Measurements from ENCODE around the gene TMEM190. TPM values are rescaled to one million over a fixed set of nuclear protein-coding genes. Genes with fewer than 3 reads are reported as not detected.

The TMEM190 gene
- total and polyA plus RNA-seq, 2 donors (not counting 3 experiments of a cell fraction or from before 2014, with no cell fraction given) = not detected

- Histone ChIP-seq H3K36me3 (ENCODE audit: control insufficient read depth in 2 of 2, extremely low read depth in 1 of 2, insufficient read depth in 2 of 2, low read length in 2 of 2) (no peaks in the 10 kb centered on the region), H3K9me1 (replicated peaks; ENCODE audit: control insufficient read depth, extremely low read depth, insufficient read depth, low read length) (no peaks in the 10 kb centered on the region), H3K27ac (ENCODE audit: insufficient read depth, low read depth, low read length) (no peak overlapping the region), H3K9me3 (replicated peaks; ENCODE audit: control insufficient read depth, insufficient read depth, low read length) (no peaks in the 10 kb centered on the region), H4K20me1 (replicated peaks; ENCODE audit: control insufficient read depth, extremely low read depth, insufficient read depth, low read length) (no peaks in the 10 kb centered on the region), H2AFZ (ENCODE audit: low read depth, low read length) (no peak overlapping the region), H3K79me2 (ENCODE audit: control insufficient read depth, insufficient read depth, low read length) (no peaks in the 10 kb centered on the region), H3K4me2 (ENCODE audit: insufficient read depth, low read length) (no peak overlapping the region), H3K4me3 (replicated peaks in 1 of 3; ENCODE audit: insufficient read depth in 1 of 3, low read depth in 1 of 3, low read length in 3 of 3) (no peak overlapping the region), H3K4me1 (ENCODE audit: control insufficient read depth, extremely low read depth, insufficient read depth, low read length) (peaks cover 3% of the 10 kb centered on the region), H3K27me3 (ENCODE audit: control insufficient read depth in 2 of 2, insufficient read depth in 2 of 2, low read length in 2 of 2) (peaks cover 10 to 21% of the 10 kb centered on the region in 2 experiments), H3K9ac (replicated peaks; ENCODE audit: extremely low read depth, insufficient read depth, low read length) (no peak overlapping the region)
- TF ChIP-seq MAX (IDR thresholded peaks at IDR 0.05; ENCODE audit: insufficient read depth, insufficient read length) = no peak
- TF ChIP-seq GATA2 (IDR thresholded peaks at IDR 0.05; ENCODE audit: insufficient read depth, insufficient read length, low read depth, low read length) = no peak
- TF ChIP-seq CTCF (IDR thresholded peaks at IDR 0.05; ENCODE audit: extremely low read depth in 1 of 2, insufficient read depth in 1 of 2, low read depth in 1 of 2, low read length in 2 of 2) = no peak
- TF ChIP-seq MYC (IDR thresholded peaks at IDR 0.05; ENCODE audit: low read depth, low read length) = no peak
- TF ChIP-seq POLR2AphosphoS5 (IDR thresholded peaks at IDR 0.05; ENCODE audit: insufficient read depth, low read depth, low read length) = no peak
- TF ChIP-seq FOS (IDR thresholded peaks at IDR 0.05; ENCODE audit: borderline replicate concordance, insufficient read depth, low read length) = no peak
- no peak for TF ChIP-seq EZH2 (IDR thresholded peaks at IDR 0.05; ENCODE audit: borderline replicate concordance, low read depth, low read length, severe bottlenecking)
- TF ChIP-seq JUN (IDR thresholded peaks at IDR 0.05; ENCODE audit: borderline replicate concordance, insufficient read depth, insufficient read length, low read depth) = no peak
- no peak for TF ChIP-seq POLR2A (IDR thresholded peaks at IDR 0.05; ENCODE audit: low read depth, low read length)
- DNase-seq (ENCODE audit: low read depth, low spot score) (no peak), FAIRE-seq (no peak)
- dilution Hi-C loops (cut with MboI; ENCODE audit: extremely low pct_ligation_motif_present, low sequenced_read_pairs) = no loop called here
- POLR2A ChIA-PET = no interaction called here
- intact Hi-C loops (cut with micrococcal nuclease) = no loop called here
- CTCF ChIA-PET = no interaction called here
- BruUV-seq (replicated peaks) = no TSS peak
These were observed 9.8 kb upstream of the TMEM190 start for GRCh38 chr19:55366790-55367189.

All from endothelial cell of umbilical vein (primary cell).